ENCODE measurements around the gene IZUMO4.

Gene IZUMO4

DNA sequence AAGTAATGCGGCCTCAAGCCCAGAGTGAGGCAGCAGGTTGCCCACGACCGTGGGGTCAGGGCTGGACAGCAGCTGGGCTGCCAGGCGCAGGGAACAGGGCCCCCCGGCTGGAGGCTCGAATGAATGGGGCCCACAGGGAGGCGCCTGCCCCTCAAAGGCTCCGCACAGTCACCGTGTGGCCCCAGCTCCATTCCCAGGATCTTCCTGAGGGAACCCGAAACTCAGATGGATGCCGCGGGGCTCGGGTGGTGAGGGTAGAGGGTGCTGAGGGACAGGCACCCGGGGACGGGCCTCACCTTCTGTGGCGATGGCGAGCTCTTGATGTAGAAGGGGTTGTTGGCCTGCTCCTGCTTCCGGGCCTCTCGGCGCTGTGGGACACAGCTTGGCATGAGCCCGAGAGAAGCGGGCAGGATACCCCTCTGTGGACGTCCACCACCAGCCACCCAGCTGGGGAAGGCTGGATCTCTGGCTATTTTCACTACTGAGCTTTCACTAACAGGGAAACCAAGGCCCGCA is 19.3 kb downstream of the IZUMO4 start:
- ATAC-seq (ENCODE audit: insufficient read depth, low read depth) (no peak), DNase-seq (no peak)
- Histone ChIP-seq H2AFZ (ENCODE audit: low read depth, low read length) (no peak overlapping the region), H3K27ac (ENCODE audit: low read length) (no peak overlapping the region), H3K79me2 (ENCODE audit: insufficient read depth, low read length) (peaks cover 6% of the 10 kb centered on the region; the same call in 1 of the 2 replicates), H4K20me1 (ENCODE audit: insufficient read depth, low read length) (peaks cover 28% of the 10 kb centered on the region), H3K4me3 (ENCODE audit: low read depth in 1 of 2, low read length in 2 of 2) (no peak overlapping the region), H3K9me3 (ENCODE audit: insufficient read depth, low read length, severe bottlenecking) (no peaks in the 10 kb centered on the region), H3K9ac (ENCODE audit: low read depth, low read length) (no peak overlapping the region), H3K27me3 (ENCODE audit: insufficient read depth, low read length, poor library complexity) (no peaks in the 10 kb centered on the region), H3K4me2 (ENCODE audit: insufficient read depth, low read length) (no peak overlapping the region), H3K4me1 (ENCODE audit: insufficient read depth, low read length) (no peaks in the 10 kb centered on the region), H3K36me3 (ENCODE audit: insufficient read depth, low read length) (peaks cover 96% of the 10 kb centered on the region)
- no peak for TF ChIP-seq EZH2 (IDR thresholded peaks at IDR 0.05; ENCODE audit: borderline replicate concordance, low read depth, low read length, severe bottlenecking)
- TF ChIP-seq, protein P1, sequence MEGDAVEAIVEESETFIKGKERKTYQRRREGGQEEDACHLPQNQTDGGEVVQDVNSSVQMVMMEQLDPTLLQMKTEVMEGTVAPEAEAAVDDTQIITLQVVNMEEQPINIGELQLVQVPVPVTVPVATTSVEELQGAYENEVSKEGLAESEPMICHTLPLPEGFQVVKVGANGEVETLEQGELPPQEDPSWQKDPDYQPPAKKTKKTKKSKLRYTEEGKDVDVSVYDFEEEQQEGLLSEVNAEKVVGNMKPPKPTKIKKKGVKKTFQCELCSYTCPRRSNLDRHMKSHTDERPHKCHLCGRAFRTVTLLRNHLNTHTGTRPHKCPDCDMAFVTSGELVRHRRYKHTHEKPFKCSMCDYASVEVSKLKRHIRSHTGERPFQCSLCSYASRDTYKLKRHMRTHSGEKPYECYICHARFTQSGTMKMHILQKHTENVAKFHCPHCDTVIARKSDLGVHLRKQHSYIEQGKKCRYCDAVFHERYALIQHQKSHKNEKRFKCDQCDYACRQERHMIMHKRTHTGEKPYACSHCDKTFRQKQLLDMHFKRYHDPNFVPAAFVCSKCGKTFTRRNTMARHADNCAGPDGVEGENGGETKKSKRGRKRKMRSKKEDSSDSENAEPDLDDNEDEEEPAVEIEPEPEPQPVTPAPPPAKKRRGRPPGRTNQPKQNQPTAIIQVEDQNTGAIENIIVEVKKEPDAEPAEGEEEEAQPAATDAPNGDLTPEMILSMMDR (IDR thresholded peaks at IDR 0.05; ENCODE audit: borderline replicate concordance, extremely low read depth, low read length, poor library complexity, severe bottlenecking) = no peak

DNA sequence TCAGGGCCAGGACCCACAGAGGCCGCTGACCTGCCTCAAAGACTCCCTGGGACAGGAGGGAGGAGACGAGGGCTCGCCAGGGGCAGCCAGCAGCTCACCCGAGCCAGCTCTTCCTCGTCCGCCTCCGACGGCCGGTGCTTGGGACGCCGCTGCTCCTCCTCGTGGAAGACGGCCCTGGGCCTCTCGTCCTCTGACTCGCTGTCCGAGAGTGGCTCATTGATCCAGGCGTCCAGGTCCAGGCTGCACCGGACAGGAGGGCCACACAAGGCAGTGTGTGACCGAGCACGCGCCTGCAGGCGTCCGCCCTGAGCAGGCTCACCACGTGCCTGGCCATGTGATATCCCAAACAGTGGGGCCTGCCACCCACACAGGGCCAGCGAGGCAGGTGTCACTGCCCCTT is 19.8 kb downstream of the IZUMO4 start:
- ATAC-seq (ENCODE audit: insufficient read depth, low read depth) (no peak), DNase-seq (no peak)
- H4K20me1 ChIP-seq (ENCODE audit: insufficient read depth, low read length) = peaks cover 33% of the 10 kb centered on the region
- H2AFZ ChIP-seq (ENCODE audit: low read depth, low read length) = no peak overlapping the region
- H3K27me3 ChIP-seq (ENCODE audit: insufficient read depth, low read length, poor library complexity) = no peaks in the 10 kb centered on the region
- H3K4me3 ChIP-seq (ENCODE audit: low read depth in 1 of 2, low read length in 2 of 2) = no peak overlapping the region
- no peaks in the 10 kb centered on the region for H3K4me1 ChIP-seq (ENCODE audit: insufficient read depth, low read length)
- H3K9me3 ChIP-seq (ENCODE audit: insufficient read depth, low read length, severe bottlenecking) = no peaks in the 10 kb centered on the region
- H3K79me2 ChIP-seq (ENCODE audit: insufficient read depth, low read length) = peaks cover 6% of the 10 kb centered on the region; the same call in 1 of the 2 replicates
- TF ChIP-seq, protein P1 (IDR thresholded peaks at IDR 0.05; ENCODE audit: borderline replicate concordance, extremely low read depth, low read length, poor library complexity, severe bottlenecking) = no peak
- TF ChIP-seq EZH2 (IDR thresholded peaks at IDR 0.05; ENCODE audit: borderline replicate concordance, low read depth, low read length, severe bottlenecking) = no peak
- no peak overlapping the region for H3K9ac ChIP-seq (ENCODE audit: low read depth, low read length)
- H3K4me2 ChIP-seq (ENCODE audit: insufficient read depth, low read length) = no peak overlapping the region
- H3K36me3 ChIP-seq (ENCODE audit: insufficient read depth, low read length) = peaks cover 96% of the 10 kb centered on the region
- H3K27ac ChIP-seq (ENCODE audit: low read length) = no peak overlapping the region

DNA sequence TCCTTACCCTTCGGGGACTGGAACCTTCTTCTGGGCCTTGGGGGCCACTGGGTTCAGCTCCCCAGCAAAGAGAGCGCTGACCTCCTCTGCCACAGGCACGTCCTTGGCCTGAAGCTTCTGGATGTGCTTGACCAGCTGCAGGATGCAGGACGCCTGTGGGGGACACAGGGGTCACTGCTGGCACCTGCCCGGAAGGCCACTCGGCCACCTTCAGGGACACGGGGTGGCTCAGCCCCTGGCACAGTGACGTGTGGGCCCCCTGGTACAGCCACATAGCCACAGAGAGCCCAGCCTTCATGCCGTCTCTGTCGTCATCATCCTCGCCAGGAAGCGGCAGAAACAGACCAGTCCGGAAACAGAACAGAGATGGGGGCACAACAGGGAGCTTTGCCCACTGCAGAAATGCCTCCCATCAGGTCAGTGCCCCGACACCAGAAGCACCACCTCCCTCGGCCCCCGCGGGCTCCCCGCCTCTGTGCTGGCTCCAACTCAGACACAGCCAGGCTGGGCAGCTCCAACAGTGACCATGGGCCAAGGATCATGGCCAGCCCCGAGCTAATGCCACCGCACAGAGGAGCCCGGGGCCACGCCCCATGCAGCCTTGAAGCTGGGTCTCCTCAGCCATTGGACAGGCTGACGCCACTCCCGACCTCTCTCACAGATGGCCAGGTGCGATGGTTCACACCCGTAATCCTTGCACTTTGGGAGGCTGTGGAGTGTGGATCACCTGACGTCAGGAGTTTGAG is 20.7 kb downstream of the IZUMO4 start:
- H3K79me2 ChIP-seq (ENCODE audit: insufficient read depth, low read length) = peaks cover 6% of the 10 kb centered on the region; the same call in 1 of the 2 replicates
- no peaks in the 10 kb centered on the region for H3K27me3 ChIP-seq (ENCODE audit: insufficient read depth, low read length, poor library complexity)
- no peak overlapping the region for H3K4me3 ChIP-seq (ENCODE audit: low read depth in 1 of 2, low read length in 2 of 2)
- H3K27ac ChIP-seq (ENCODE audit: low read length) = no peak overlapping the region
- H4K20me1 ChIP-seq (ENCODE audit: insufficient read depth, low read length) = peaks cover 39% of the 10 kb centered on the region
- H3K9ac ChIP-seq (ENCODE audit: low read depth, low read length) = no peak overlapping the region
- no peak for ATAC-seq (ENCODE audit: insufficient read depth, low read depth)
- peaks cover 96% of the 10 kb centered on the region for H3K36me3 ChIP-seq (ENCODE audit: insufficient read depth, low read length)
- no peaks in the 10 kb centered on the region for H3K4me1 ChIP-seq (ENCODE audit: insufficient read depth, low read length)
- no peak for DNase-seq
- TF ChIP-seq EZH2 (IDR thresholded peaks at IDR 0.05; ENCODE audit: borderline replicate concordance, low read depth, low read length, severe bottlenecking) = no peak
- TF ChIP-seq, protein P1 (IDR thresholded peaks at IDR 0.05; ENCODE audit: borderline replicate concordance, extremely low read depth, low read length, poor library complexity, severe bottlenecking) = no peak
- no peaks in the 10 kb centered on the region for H3K9me3 ChIP-seq (ENCODE audit: insufficient read depth, low read length, severe bottlenecking)
- H2AFZ ChIP-seq (ENCODE audit: low read depth, low read length) = no peak overlapping the region
- H3K4me2 ChIP-seq (ENCODE audit: insufficient read depth, low read length) = no peak overlapping the region
